GM19452 (cell line): ENCODE measurements around the gene INPP4B.
A peak's percentile ranks its signal among the peaks of the same experiment; 100 is the strongest.

ENCODE experiments used
- ATAC-seq: cut with Tn5 transposase; IDR thresholded peaks from one replicate; pipeline ENCODE4 v1.9.1; 2021; ENCODE audit not compliant: unreplicated experiment

The INPP4B gene

GRCh38 chr4:142846108-142846728 lies at the start of gene INPP4B:
TSS of gene INPP4B (minus strand) at chr4:142846301.
- ATAC-seq, result peak; percentile 45

DNA sequence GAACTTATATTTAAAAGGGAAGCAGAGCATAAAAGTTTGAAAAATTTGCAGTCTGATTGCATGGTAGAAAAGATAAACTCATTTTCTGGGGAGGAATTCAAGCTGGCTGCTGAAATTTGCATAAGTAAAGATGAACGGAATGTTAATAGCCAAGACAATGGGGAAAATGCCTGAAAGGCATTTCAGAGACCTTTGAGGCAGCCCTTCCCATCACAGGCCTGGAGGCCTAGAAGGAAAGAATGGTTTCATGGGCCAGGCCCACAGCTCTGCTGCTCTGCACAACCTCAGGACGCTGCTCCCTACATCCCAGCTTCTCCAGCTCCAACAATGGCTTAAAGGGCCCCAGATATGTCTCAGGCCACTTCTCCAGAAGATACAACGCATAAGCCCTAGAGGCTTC lies 46.9 kb upstream of the INPP4B start:
- no peak for ATAC-seq

DNA sequence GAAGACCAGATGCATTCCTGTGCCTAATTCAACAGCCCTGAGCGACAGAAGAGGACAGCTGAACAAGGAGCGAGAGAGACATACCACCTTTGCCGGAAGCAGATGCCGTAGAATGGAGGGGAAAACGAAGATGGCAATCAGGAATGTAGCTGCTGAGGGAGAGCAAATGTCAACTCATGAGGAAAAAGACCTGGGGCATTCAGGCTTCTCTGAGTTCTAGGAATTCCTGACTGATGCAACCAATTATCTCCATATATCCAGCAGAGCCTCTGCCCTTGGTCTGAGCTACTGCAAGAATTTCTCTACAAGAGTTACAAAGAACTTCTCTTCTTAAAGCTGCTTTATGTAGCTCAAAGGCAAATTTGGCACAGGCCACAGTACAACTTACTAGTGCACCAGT lies 40.5 kb upstream of the INPP4B start:
- ATAC-seq, result no peak

DNA sequence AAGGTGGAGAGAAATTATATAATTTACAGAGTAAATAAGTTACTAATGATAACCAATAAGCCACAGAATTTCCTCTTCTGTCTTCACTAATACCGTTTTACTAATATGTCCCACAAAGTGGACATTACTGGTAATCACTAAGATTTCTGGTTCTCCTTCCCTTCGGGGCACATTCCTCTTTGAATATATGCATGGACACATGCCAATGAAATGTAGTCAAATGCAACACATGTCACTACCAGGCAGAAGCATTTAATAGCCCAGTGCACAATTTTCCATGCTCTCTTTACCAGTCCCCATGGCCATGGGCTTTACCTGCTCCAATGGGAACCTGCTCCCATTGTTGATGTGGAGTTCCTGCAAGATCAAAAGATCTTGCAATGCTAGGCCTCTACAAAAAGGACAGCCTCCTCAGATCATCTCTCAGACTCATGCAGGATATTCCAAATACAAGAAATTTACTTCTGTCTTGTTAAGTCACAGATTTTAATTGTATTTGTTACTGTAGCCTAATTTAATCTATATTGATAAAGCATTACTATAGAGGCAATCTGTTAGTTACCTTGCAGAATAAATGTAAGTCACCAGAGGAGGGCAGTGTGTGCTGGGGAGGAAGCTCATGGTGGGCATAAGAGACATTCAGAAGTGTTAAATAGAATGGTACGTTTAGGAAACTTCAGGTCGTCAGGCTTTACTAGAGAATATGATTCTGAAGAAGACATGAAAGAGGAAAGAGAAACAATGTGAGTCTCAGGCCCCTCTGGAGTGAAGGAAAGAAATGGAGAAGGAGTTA lies 37.1 kb upstream of the INPP4B start:
- no peak for ATAC-seq

- ATAC-seq, result no peak
Observed at GRCh38 chr4:142882159-142882558, 36.1 kb upstream of the INPP4B start.

- no peak for ATAC-seq
Observed at GRCh38 chr4:142881331-142881730, 35.2 kb upstream of the INPP4B start.

- no peak for ATAC-seq
Observed at GRCh38 chr4:142875117-142875516, 29.0 kb upstream of the INPP4B start.

GRCh38 chr4:142874684-142875083 lies 28.6 kb upstream of the INPP4B start:
- ATAC-seq, result no peak

DNA sequence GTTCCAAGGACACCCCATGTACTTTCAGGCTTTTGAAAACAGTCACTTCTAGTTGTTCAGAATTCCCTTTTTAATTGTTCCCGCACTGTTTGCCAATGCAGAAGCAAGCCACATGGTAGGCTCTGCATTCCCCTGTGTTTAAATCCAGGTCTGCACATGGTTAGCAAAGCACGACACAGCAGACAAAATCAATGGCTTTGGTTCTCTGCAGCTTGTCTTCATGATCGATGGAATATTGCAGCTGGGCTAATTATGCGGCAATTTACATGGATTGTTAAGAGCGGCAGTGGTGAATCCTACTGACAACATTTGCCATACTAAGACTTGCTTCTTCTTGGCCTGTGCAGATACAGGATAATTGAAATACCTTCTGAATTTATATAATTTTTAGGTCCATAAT lies 20.6 kb upstream of the INPP4B start:
- no peak for ATAC-seq

DNA sequence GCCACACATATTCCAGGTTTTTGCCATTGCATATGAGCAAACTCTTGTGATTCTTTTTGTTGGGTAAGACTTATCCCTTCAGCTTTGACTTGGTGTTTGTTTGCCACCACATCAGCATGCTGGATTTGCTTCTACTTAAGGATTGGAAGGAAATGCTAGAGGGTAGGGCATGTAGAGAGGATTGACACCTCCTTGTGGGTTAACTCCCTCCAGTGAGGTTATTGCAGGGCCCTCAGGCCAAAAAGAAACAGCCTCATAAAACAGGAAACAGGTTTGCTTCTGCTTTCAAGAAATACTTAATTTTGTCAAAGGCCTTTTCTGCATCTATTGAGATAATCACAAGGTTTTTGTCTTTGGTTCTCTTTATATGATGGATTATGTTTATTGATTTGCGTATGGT lies 15.2 kb upstream of the INPP4B start:
- ATAC-seq, result no peak

DNA sequence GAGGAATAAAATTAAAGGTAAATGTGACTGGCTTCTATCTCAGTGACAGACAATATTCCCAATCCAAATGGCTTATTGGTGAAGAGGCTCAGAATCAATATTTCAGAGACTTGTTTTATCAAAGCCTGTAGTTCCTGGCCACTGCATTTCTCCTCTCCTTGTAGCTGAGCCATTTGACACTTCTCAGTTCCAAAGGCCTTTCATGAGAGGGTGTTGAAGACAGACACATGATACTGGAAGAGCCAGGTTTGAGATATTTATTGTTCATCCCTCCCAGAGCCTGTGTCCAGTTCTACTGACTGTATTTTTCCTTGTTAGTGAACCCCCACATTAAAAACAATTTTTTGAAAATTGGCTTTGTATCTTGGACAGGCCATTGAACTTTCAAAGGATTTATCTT lies 12.9 kb upstream of the INPP4B start:
- no peak for ATAC-seq

DNA sequence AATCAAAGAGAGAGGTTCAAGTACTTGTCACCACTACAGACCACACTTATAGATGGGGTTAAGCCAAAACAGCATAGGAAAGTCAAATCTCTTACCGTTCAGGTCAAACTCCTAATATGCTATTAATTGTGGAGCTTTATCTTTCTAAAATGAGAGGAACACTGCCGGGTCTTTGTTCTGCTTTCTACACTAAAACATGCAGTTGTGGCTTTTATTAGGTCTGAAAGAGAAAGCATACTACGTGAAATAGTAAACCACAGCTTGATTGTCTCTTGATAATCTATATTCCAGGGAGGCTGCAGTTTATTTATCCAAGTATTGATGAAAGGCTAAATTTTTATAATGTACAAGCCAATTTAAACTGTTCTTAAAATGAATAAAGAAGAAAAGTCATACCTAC lies 12.3 kb upstream of the INPP4B start:
- no peak for ATAC-seq

DNA sequence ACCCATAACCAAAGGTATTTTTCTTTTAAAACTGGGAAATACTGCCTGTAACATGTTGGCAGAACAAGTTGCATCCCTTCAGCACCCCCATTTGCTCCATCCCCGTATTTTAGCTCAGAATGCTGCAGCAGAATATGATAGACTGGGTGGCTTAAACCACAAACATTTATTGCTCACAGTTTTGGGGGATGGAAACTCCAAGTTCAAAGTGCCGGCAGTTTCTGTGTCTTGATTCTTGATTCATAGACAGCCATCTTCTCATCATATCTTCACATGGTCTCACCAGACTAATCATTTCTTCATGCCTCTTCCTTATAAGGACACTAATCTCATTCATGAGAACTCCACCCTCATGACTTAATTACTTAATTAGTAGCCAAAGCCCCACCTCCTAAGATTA lies 10.5 kb upstream of the INPP4B start:
- ATAC-seq, result no peak

DNA sequence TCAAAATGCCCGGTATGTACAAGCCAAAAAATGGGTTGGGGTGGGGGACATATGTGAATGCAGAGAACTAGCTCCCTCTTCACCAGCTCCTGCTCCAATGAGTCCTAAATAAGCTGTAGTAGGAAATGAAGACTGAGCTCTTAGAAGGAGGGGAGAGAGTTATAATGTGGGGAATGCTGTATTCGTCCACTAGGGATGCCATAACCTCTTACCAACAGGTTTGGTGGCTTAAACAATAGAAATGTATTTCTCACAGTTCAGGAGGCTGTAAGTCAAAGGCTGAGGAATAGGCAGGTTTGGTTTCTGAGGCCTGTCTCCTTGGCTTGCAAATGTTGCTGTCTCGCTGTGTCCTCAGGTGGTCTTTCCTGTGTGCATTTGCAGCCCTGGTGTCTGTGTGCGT lies 4.4 kb upstream of the INPP4B start:
- no peak for ATAC-seq

- no peak for ATAC-seq
Observed at GRCh38 chr4:142846729-142847596, 862 bp upstream of the INPP4B start.

GRCh38 chr4:142845293-142846107 lies 601 bp downstream of the INPP4B start:
- no peak for ATAC-seq

GRCh38 chr4:142844782-142845181 lies 1.3 kb downstream of the INPP4B start:
- no peak for ATAC-seq

DNA sequence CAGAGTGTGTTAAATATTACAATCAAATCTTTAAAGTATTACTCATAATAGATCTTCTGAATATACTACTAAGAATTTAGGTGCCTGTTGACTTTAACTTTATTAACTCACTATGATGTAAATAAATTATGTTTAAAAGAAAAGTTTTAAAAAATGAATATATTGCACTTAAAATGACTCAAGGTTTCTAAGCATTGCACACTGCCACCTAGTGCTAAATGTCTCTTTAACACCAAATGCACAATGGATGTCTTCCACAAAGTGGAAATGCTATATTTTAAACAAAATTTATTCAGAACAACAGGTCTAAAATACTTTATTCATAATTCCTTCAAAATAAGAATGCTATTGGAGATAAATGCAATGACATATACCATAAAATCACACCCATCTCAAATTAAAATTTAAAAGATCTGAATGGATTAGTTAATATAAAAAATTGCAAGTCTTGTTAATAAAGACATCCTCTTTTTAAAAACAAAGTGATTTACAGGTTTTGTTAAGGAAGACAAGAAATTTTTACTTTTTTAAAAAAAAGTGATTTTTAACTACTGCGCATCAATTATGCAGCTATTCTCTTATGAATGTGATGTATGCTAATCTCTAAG lies 5.5 kb downstream of the INPP4B start:
- no peak for ATAC-seq

GRCh38 chr4:142838778-142839177 lies 7.3 kb downstream of the INPP4B start:
- no peak for ATAC-seq

- ATAC-seq, result no peak
Observed at GRCh38 chr4:142832022-142832421, 14.1 kb downstream of the INPP4B start.
